CD14-positive monocyte (primary cell): ENCODE measurements around the gene PCED1B. TPM values are rescaled to one million over a fixed set of nuclear protein-coding genes. Genes with fewer than 3 reads are reported as not detected.

ENCODE experiments used
- DNase-seq, 3 donors: peaks; one replicate each; pipeline ENCODE4 v3.0.0-alpha.2; 2011 to 2022
- H2AFZ ChIP-seq: 2 replicates; pipeline ENCODE4 v1.6.0; 2012; ENCODE audit warnings: mild to moderate bottlenecking, low read depth, low read length, inconsistent platforms; ENCODE audit not compliant: insufficient read depth, poor library complexity, severe bottlenecking
- H3K27ac ChIP-seq, 2 donors: 1 replicate in 1 of 2; 2 replicates in 1 of 2; pipeline ENCODE4 v1.5.1; 2012 to 2013; ENCODE audit warnings: low read length in 2 of 2, control low read depth in 1 of 2, inconsistent platforms in 1 of 2, low read depth in 1 of 2, mild to moderate bottlenecking in 1 of 2
- H3K27me3 ChIP-seq, 2 donors: one replicate each; pipeline versions ENCODE4 v1.6.0 to v1.6.1; 2011 to 2013; ENCODE audit warnings: low read length in 2 of 2; ENCODE audit not compliant: control insufficient read depth in 2 of 2, insufficient read depth in 2 of 2
- H3K36me3 ChIP-seq, 2 donors: replicated peaks in 1 of 2; 1 replicate in 1 of 2; 2 replicates in 1 of 2; pipeline versions ENCODE4 v1.5.1 to v1.6.1; 2012 to 2013; ENCODE audit warnings: low read length in 2 of 2, control low read depth in 1 of 2, inconsistent platforms in 1 of 2, mild to moderate bottlenecking in 1 of 2; ENCODE audit not compliant: insufficient read depth in 2 of 2, control insufficient read depth in 1 of 2
- H3K4me1 ChIP-seq, 2 donors: 1 replicate in 1 of 2; 2 replicates in 1 of 2; pipeline versions ENCODE4 v1.5.1 to v1.6.1; 2012 to 2013; ENCODE audit warnings: low read length in 2 of 2, control low read depth in 1 of 2, inconsistent platforms in 1 of 2, mild to moderate bottlenecking in 1 of 2, moderate library complexity in 1 of 2; ENCODE audit not compliant: insufficient read depth in 2 of 2, control insufficient read depth in 1 of 2
- H3K4me2 ChIP-seq: replicated peaks from 2 replicates; pipeline ENCODE3; 2012; ENCODE audit warnings: low read length, moderate library complexity, mild to moderate bottlenecking; ENCODE audit not compliant: poor library complexity, severe bottlenecking; ENCODE audit errors: extremely low read depth
- H3K4me3 ChIP-seq, 3 experiments: fragments of 200-600 bp in 1 of 3; sonication (generic) in 1 of 3; replicated peaks in 1 of 3; 1 replicate in 2 of 3; 2 replicates in 1 of 3; pipeline ENCODE4 v1.5.1; 2011 to 2013; ENCODE audit warnings: low read length in 3 of 3, mild to moderate bottlenecking in 3 of 3, control low read depth in 2 of 3, low read depth in 2 of 3, inconsistent platforms in 1 of 3, moderate library complexity in 1 of 3
- H3K79me2 ChIP-seq: 2 replicates; pipeline ENCODE4 v1.6.0; 2012; ENCODE audit warnings: mild to moderate bottlenecking, control low read depth, inconsistent platforms, low read length, moderate library complexity; ENCODE audit not compliant: insufficient read depth
- H3K9ac ChIP-seq: 2 replicates; pipeline ENCODE4 v1.6.0; 2017; ENCODE audit warnings: low read length, mild to moderate bottlenecking; ENCODE audit not compliant: insufficient read depth, poor library complexity, severe bottlenecking
- H3K9me3 ChIP-seq, 2 donors: replicated peaks in 1 of 2; 1 replicate in 1 of 2; 2 replicates in 1 of 2; pipeline versions ENCODE4 v1.5.1 to v1.6.1; 2012 to 2013; ENCODE audit warnings: low read length in 2 of 2, control low read depth in 1 of 2; ENCODE audit not compliant: control insufficient read depth in 1 of 2, insufficient read depth in 1 of 2
- H4K20me1 ChIP-seq: 2 replicates; pipeline ENCODE4 v1.6.0; 2012; ENCODE audit warnings: mild to moderate bottlenecking, low read length, control low read depth, moderate library complexity; ENCODE audit not compliant: insufficient read depth
- H3K27ac Mint-ChIP-seq, 7 donors: one replicate each; pipeline ENCODE4 v1.8.0; 2020; ENCODE audit warnings: mild to moderate bottlenecking in 7 of 7, mixed read lengths in 7 of 7, moderate library complexity in 6 of 7, inconsistent platforms in 2 of 7
- H3K27me3 Mint-ChIP-seq, 3 donors: one replicate each; pipeline ENCODE4 v1.8.0; 2021 to 2022; ENCODE audit warnings: low read depth in 3 of 3, mild to moderate bottlenecking in 3 of 3, mixed read lengths in 3 of 3, moderate library complexity in 3 of 3, inconsistent platforms in 1 of 3
- H3K36me3 Mint-ChIP-seq, 2 donors: one replicate each; pipeline ENCODE4 v1.8.0; 2020; ENCODE audit warnings: mixed read lengths in 2 of 2, inconsistent platforms in 1 of 2, mild to moderate bottlenecking in 1 of 2
- H3K4me1 Mint-ChIP-seq: one replicate; pipeline ENCODE4 v1.8.0; 2020; ENCODE audit warnings: mild to moderate bottlenecking, mixed read lengths
- H3K4me3 Mint-ChIP-seq, 2 donors: one replicate each; pipeline ENCODE4 v1.8.0; 2020; ENCODE audit warnings: mild to moderate bottlenecking in 2 of 2, mixed read lengths in 2 of 2, moderate library complexity in 1 of 2
- H3K9me3 Mint-ChIP-seq, 7 donors: one replicate each; pipeline ENCODE4 v1.8.0; 2020 to 2022; ENCODE audit warnings: mixed read lengths in 7 of 7, mild to moderate bottlenecking in 6 of 7, moderate library complexity in 6 of 7, inconsistent platforms in 2 of 7
- WGBS: methylation state at CpG from one replicate; pipeline ENCODE4 v1.1.5; 2013; ENCODE audit warnings: missing lambda C conversion rate; ENCODE audit not compliant: insufficient coverage; 5-methylcytosine and 5-hydroxymethylcytosine counted together
- intact Hi-C, 2 donors: fragments of 100-400 bp; cut with micrococcal nuclease; formaldehyde crosslinking; loops; one replicate each; pipeline versions ENCODE4 v1.15.0 to v1.15.1; 2023
- polyA plus RNA-seq, 3 donors: library from polyadenylated mRNA; depleted of rRNA in 1 of 3; unstranded in 2 of 3; stranded (reverse) in 1 of 3; fragments of 300-500 nt in 2 of 3; fragments of >200 nt in 1 of 3; fragmentation: Illumina TruSeq in 2 of 3; gene quantifications; 1 replicate in 2 of 3; 2 replicates in 1 of 3; pipeline ENCODE4 v1.2.3, GENCODE V29; 2012 to 2021
- TF ChIP-seq, protein P1 (sequence below): fragments of 200-600 bp; IDR thresholded peaks from one replicate; pipeline ENCODE4 v1.8.0; 2022; ENCODE audit warnings: antibody characterized with exemption, mild to moderate bottlenecking

PCED1B gene
- polyA plus RNA-seq, 3 donors: 0.10 to 0.65 TPM; not detected in 1

DNA sequence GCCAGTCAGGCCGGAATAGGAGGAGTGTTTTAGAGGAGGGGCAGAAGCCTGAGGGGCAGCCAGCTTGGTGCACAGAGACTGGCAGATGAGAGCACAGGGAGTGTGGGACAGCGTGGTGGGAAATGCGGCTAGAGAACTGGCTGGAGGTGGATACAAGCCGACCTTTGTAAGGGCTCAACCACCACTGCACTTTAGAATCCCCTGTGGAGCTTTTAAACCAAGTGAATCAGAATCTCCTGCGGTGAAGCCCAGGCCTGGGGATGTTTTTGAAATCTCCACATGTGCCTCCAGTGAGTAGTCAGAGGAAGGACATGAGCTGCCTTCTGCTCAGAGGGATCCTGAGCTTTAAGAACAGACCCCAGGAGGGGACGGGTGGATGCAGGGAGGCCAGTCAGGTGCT is 10.9 kb upstream of the PCED1B start:
- Histone ChIP-seq H3K4me1 (no peaks in the 10 kb centered on the region), H3K79me2 (no peaks in the 10 kb centered on the region), H3K9ac (no peak overlapping the region), H3K9me3 (no peaks in the 10 kb centered on the region), H4K20me1 (no peaks in the 10 kb centered on the region), H3K27ac (no peak overlapping the region), H3K4me2 (no peak overlapping the region), H2AFZ (no peak overlapping the region), H3K27me3 (no peaks in the 10 kb centered on the region), H3K4me3 (no peak overlapping the region), H3K36me3 (no peaks in the 10 kb centered on the region)
- H3K36me3 Mint-ChIP-seq: no peaks in the 10 kb centered on the region
- H3K9me3 Mint-ChIP-seq: peaks cover 0 to 1% (median 0%) of the 10 kb centered on the region in 7 donors
- intact Hi-C loops: no loop called here
- no peak for DNase-seq
- WGBS: 96% methylated on average over 3 of the region's 6 CpGs
- H3K27me3 Mint-ChIP-seq: peaks cover 0 to 3% (median 1%) of the 10 kb centered on the region in 3 donors
- no peak overlapping the region for H3K4me3 Mint-ChIP-seq
- no peak overlapping the region for H3K27ac Mint-ChIP-seq
- H3K4me1 Mint-ChIP-seq: no peaks in the 10 kb centered on the region
- TF ChIP-seq, protein P1, sequence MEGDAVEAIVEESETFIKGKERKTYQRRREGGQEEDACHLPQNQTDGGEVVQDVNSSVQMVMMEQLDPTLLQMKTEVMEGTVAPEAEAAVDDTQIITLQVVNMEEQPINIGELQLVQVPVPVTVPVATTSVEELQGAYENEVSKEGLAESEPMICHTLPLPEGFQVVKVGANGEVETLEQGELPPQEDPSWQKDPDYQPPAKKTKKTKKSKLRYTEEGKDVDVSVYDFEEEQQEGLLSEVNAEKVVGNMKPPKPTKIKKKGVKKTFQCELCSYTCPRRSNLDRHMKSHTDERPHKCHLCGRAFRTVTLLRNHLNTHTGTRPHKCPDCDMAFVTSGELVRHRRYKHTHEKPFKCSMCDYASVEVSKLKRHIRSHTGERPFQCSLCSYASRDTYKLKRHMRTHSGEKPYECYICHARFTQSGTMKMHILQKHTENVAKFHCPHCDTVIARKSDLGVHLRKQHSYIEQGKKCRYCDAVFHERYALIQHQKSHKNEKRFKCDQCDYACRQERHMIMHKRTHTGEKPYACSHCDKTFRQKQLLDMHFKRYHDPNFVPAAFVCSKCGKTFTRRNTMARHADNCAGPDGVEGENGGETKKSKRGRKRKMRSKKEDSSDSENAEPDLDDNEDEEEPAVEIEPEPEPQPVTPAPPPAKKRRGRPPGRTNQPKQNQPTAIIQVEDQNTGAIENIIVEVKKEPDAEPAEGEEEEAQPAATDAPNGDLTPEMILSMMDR: no peak

DNA sequence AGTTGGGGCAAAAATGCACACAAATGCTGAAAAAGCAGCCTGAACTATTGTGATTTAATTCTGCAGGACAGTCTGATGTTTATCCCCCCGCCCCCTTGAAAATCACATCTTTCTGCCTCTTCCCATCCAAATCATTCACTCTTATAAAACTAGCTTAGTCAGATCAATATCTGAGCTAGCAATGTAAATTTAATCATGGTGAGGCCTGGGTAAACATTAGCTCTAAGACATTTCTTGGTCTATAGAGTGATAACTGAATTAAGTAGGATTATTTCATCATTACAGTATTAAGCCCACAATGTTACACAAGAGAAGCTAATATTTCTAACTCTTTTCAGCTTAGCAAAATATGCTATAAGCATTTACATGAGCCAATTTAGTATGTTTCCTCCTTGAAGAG is 9.1 kb upstream of the PCED1B start:
- intact Hi-C loops: no loop called here
- no peak overlapping the region for H2AFZ ChIP-seq
- H3K27ac ChIP-seq: no peak overlapping the region
- no peaks in the 10 kb centered on the region for H4K20me1 ChIP-seq
- no peak overlapping the region for H3K4me3 ChIP-seq
- H3K4me1 ChIP-seq: no peaks in the 10 kb centered on the region
- Mint-ChIP-seq H3K9me3 (no peaks in the 10 kb centered on the region), H3K27me3 (peaks cover 0 to 5% (median 3%) of the 10 kb centered on the region in 3 donors), H3K4me3 (no peak overlapping the region), H3K27ac (no peak overlapping the region), H3K36me3 (no peaks in the 10 kb centered on the region), H3K4me1 (no peaks in the 10 kb centered on the region)
- WGBS: no CpG with 5 or more reads among the region's 1 CpG
- H3K79me2 ChIP-seq: no peaks in the 10 kb centered on the region
- H3K9me3 ChIP-seq: no peaks in the 10 kb centered on the region
- H3K4me2 ChIP-seq: no peak overlapping the region
- no peaks in the 10 kb centered on the region for H3K36me3 ChIP-seq
- H3K9ac ChIP-seq: no peak overlapping the region
- TF ChIP-seq, protein P1: no peak
- DNase-seq: no peak
- no peaks in the 10 kb centered on the region for H3K27me3 ChIP-seq
